Immature natural killer cell (primary cell): ENCODE data around the gene CENPX. TPM values are rescaled to one million over a fixed set of nuclear protein-coding genes. Genes with fewer than 3 reads are reported as not detected.
"Not testable (repeated sequence)": the region's sequence is repeated elsewhere in the genome, so short reads cannot be mapped to it uniquely, and the experiment has no call there.

Experiments used
- DNase-seq, 3 donors: peaks; one replicate each; pipeline ENCODE4 v3.0.0; 2022; ENCODE audit warnings: mixed read lengths in 1 of 3
- H3K27ac Mint-ChIP-seq, 6 donors: one replicate each; pipeline ENCODE4 v1.8.0; 2020; ENCODE audit warnings: mixed read lengths in 6 of 6, mild to moderate bottlenecking in 5 of 6, inconsistent platforms in 4 of 6, moderate library complexity in 3 of 6
- H3K27me3 Mint-ChIP-seq, 3 donors: one replicate each; pipeline ENCODE4 v1.8.0; 2020 to 2021; ENCODE audit warnings: low read depth in 3 of 3, mild to moderate bottlenecking in 3 of 3, mixed read lengths in 3 of 3, moderate library complexity in 3 of 3, inconsistent platforms in 1 of 3
- H3K36me3 Mint-ChIP-seq, 3 donors: one replicate each; pipeline ENCODE4 v1.8.0; 2020; ENCODE audit warnings: mixed read lengths in 3 of 3, inconsistent platforms in 2 of 3, mild to moderate bottlenecking in 2 of 3
- H3K4me1 Mint-ChIP-seq, 2 donors: one replicate each; pipeline ENCODE4 v1.8.0; 2020; ENCODE audit warnings: inconsistent platforms in 2 of 2, mild to moderate bottlenecking in 2 of 2, mixed read lengths in 2 of 2, moderate library complexity in 1 of 2
- H3K4me3 Mint-ChIP-seq, 5 donors: one replicate each; pipeline ENCODE4 v1.8.0; 2020; ENCODE audit warnings: mild to moderate bottlenecking in 5 of 5, mixed read lengths in 5 of 5, inconsistent platforms in 3 of 5, moderate library complexity in 3 of 5
- H3K9me3 Mint-ChIP-seq, 6 donors: one replicate each; pipeline ENCODE4 v1.8.0; 2020; ENCODE audit warnings: mild to moderate bottlenecking in 6 of 6, mixed read lengths in 6 of 6, inconsistent platforms in 4 of 6, moderate library complexity in 3 of 6
- polyA plus RNA-seq, 3 donors: library from polyadenylated mRNA; unstranded; fragments of 300-500 nt; fragmentation: Illumina TruSeq; gene quantifications; one replicate each; pipeline ENCODE4 v1.2.3, GENCODE V29; 2021

The CENPX gene
- polyA plus RNA-seq, 3 donors from 2014 or later = 70.0 to 104 (median 100) TPM

DNA sequence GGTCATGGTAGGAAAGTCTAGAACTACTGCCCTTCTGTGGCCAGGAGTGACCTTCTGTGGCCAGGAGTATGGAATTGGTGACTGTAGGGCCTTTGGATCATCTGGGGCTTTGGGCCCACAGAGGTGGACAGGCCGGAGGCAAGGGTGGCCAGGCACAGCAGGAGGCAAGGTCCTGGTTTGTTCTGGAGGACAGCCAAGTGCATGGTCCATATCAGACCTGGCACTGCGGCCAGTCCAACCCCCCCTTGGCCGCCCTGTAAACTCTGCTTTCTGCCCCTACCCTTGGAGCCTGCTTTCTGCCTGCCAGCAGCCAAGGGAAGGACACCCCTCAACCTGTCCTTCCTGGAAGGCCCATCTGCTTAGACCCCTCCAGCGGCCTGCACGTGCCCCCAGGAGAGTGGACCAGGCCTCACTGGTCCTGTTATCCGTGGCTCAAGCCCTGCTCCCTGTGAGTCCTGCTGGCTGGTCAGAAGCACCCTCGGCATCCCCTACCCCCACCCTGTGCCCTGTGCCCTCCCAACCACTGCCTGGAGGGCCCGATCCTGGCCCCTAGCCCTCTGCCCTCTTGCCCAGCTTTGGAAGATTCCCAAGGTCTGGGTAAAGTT is 17.1 kb upstream of the CENPX start:
- Mint-ChIP-seq H3K27me3 (peaks cover 0 to 14% (median 0%) of the 10 kb centered on the region in 3 donors), H3K36me3 (peaks cover 0 to 6% (median 3%) of the 10 kb centered on the region in 3 donors), H3K4me3 (no peak overlapping the region), H3K27ac (no peak overlapping the region), H3K4me1 (peaks cover 15 to 24% of the 10 kb centered on the region in 2 donors), H3K9me3 (no peaks in the 10 kb centered on the region)
- no peak for DNase-seq

DNA sequence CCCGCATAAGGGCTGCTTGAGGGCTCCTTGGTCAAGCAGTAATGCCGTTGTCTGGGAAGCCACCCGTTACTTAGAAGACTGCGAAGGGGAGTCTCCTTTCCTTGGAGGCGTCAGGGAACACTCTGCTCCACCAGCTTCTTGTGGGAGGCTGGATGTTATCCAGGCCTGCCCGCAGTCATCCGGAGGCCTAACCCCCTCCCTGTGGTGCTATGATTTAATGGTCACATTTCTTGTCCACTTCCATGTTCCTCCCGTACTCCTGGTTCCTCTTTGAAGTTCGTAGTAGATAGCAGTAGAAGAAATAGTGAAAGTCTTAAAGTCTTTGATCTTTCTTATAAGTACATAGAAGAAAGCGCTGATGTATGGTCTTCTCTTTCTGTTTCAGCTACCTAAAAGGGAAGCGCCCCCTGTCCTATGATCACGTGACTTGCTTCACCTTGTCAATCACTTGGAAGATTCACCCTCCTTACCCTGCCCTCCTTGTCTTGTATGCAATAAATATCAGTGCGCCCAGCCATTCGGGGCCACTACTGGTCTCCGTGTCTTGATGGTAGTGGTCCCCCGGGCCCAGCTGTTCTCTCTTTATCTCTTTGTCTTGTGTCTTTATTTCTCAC is 16.2 kb upstream of the CENPX start:
- Mint-ChIP-seq H3K27me3 (peaks cover 0 to 14% (median 0%) of the 10 kb centered on the region in 3 donors), H3K4me1 (peaks cover 15 to 24% of the 10 kb centered on the region in 2 donors), H3K4me3 (peak overlapping the region in 4 of 5 donors; percentile 33 to 59 (median 52)), H3K27ac (peak overlapping the region in 2 of 6 donors; percentile 23 to 44)
- DNase-seq, H3K36me3 Mint-ChIP-seq, H3K9me3 Mint-ChIP-seq: not testable (repeated sequence)

DNA sequence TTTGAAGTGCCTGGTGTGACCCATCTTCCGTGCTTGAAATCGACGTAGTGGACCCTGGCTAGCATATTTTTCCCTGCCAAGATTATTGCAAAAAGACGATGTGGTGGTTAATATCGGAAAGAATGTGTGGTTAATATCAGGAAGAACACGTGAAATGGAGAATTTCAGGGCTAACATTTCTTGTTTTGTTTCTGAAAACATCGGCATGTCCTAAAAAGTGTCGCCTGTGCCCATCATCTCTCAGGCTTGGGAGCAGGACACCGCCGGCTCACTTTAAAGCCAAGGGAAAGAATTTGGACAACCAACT is 15.2 kb upstream of the CENPX start:
- H3K27ac Mint-ChIP-seq = peak overlapping the region; percentile 70 to 96 (median 91)
- no peaks in the 10 kb centered on the region for H3K9me3 Mint-ChIP-seq
- DNase-seq = no peak
- H3K4me1 Mint-ChIP-seq = peaks cover 15 to 26% of the 10 kb centered on the region in 2 donors
- peaks cover 0 to 14% (median 0%) of the 10 kb centered on the region in 3 donors for H3K27me3 Mint-ChIP-seq
- H3K36me3 Mint-ChIP-seq = peaks cover 0 to 6% (median 3%) of the 10 kb centered on the region in 3 donors
- H3K4me3 Mint-ChIP-seq = peak overlapping the region; percentile 81 to 95 (median 88)

DNA sequence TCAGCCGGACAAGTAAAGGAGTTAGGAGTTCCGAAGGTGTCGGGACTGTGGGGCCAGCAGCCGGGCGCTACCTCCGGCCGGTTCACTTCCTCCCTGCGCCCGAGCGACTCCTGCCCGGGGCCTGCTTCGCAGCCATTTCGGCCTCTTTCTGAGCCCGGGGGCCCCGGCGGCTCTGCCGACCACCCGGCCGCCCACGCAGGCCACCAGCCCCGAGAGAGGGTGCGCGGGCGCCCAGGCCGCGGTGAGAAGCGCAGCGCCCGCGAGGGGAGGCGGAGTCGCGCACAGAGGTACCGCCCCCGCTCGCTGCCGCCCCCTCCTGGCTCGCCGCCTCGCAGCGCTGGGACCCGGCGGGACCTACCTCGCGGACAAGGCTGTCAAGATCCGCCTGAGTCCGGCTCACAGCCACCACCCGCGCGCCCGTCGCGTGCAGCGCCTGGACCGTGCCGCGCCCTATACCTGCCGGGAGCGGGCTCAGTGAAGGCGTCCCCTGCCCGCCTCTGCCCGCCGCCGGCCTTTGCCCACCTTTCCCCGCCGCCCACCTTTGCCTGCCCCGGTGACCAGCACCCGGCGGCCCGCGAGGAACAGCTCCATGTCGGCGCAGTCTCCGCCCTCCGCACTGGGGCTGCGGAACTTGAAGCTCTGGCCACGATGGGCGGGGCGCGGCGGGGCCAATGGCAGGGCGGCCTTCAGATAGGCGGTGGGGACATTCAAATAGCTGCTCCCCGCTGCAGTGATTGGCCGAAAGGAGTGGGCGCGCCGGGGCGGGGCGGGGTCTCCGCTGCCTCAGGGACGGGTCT is 14.6 kb upstream of the CENPX start, which contains the start of gene DCXR:
DCXR (minus strand) TSS at position 606 of the 797 bp plus-strand sequence; CDS start at position 591, 15 bp downstream.
- Mint-ChIP-seq H3K9me3 (no peaks in the 10 kb centered on the region), H3K36me3 (peaks cover 0 to 6% (median 3%) of the 10 kb centered on the region in 3 donors), H3K27me3 (peaks cover 0 to 14% (median 0%) of the 10 kb centered on the region in 3 donors), H3K27ac (peak within 1 kb of the TSS; percentile 70 to 96 (median 91)), H3K4me1 (peaks cover 15 to 26% of the 10 kb centered on the region in 2 donors), H3K4me3 (peak within 1 kb of the TSS; percentile 81 to 95 (median 88))
- DNase-seq = peak; percentile 97 to 98 (median 97)

DNA sequence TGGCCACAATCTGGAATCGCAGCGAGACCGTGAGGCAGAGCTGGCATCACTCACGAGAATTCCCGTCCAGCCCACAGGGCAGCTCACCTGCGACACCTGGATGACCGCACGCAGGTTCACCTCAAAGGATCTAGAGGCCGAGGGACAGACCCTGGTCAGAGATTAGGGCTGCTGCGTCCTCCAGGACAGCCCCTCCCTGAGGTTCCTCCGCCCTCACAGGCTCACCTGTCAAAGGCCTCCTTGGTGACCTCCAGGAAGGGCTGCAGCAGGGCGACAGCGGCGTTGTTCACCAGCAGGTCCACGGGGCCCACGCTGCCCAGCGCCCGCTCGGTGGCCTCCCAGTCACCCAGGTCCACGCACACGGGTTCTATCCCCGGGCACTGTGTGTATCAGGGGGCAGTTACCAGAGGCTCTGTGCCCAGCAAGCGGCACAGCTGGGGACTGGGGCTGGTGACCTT is 14.0 kb upstream of the CENPX start:
- Mint-ChIP-seq H3K36me3 (peaks cover 0 to 6% (median 3%) of the 10 kb centered on the region in 3 donors), H3K4me3 (peak overlapping the region; percentile 33 to 88 (median 69)), H3K9me3 (no peaks in the 10 kb centered on the region), H3K27ac (peak overlapping the region in 1 of 6 donors; percentile 43), H3K4me1 (peaks cover 15 to 26% of the 10 kb centered on the region in 2 donors), H3K27me3 (peaks cover 0 to 14% (median 0%) of the 10 kb centered on the region in 3 donors)
- DNase-seq = no peak

DNA sequence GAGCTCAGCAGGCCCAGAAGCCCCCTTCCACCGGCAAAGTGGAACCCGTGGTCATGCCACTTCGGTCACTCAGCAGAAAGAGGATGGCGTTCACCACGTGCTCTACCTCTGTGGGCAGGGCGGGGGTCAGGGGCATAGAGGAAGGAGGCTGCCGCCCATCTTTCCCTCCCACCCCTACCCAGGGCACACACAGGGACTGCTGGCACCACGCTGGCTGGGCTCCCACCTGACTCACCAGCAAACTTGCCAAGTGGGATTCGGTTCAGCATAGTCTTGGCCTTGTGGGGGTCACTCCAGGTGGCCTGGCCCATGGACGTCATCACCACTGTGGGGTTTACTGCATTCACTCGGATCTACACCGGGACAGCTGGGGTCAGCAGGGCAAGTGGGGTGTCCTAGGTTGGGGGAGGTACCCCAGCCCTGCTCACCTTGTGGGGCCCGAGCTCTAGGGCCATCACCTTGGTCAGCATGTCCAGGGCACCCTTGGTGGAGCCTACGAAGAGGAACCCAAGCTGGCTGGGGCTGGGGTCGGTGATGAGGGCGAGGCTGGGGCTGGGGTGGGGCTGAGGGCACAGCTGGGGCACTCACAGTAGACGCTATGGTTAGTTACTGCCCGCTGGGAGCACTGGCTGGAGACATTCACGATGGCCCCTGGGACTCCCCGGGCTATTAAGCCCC is 13.4 kb upstream of the CENPX start:
- peak overlapping the region in 2 of 6 donors; percentile 17 to 69 for H3K27ac Mint-ChIP-seq
- peaks cover 15 to 26% of the 10 kb centered on the region in 2 donors for H3K4me1 Mint-ChIP-seq
- peaks cover 0 to 6% (median 3%) of the 10 kb centered on the region in 3 donors for H3K36me3 Mint-ChIP-seq
- peak overlapping the region; percentile 33 to 88 (median 69) for H3K4me3 Mint-ChIP-seq
- H3K27me3 Mint-ChIP-seq = peaks cover 0 to 14% (median 0%) of the 10 kb centered on the region in 3 donors
- no peaks in the 10 kb centered on the region for H3K9me3 Mint-ChIP-seq
- DNase-seq = no peak

DNA sequence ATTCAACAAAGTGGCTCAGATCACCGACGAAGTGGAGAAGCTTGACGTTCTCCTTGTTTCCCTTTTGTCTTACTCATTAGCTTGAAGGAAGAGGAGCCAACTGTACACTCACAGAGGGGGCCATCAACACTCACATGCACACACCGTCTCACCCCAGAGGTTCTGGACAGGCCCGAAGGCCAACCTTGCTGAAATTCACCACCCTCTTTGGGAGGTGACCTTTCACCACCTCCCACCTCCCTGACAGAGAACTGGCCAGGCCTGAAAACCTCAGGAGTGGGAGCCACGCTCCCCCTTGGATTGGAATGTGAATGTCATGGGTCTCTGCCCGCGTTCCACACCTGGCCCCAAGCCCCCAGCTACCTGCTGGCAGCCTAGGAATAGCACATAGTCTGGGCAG is 12.8 kb upstream of the CENPX start:
- Mint-ChIP-seq H3K36me3 (peaks cover 0 to 6% (median 3%) of the 10 kb centered on the region in 3 donors), H3K9me3 (no peaks in the 10 kb centered on the region), H3K27ac (peak overlapping the region in 2 of 6 donors; percentile 53 to 69), H3K27me3 (peaks cover 0 to 14% (median 1%) of the 10 kb centered on the region in 3 donors), H3K4me1 (peaks cover 15 to 28% of the 10 kb centered on the region in 2 donors), H3K4me3 (peak overlapping the region; percentile 51 to 67 (median 64))
- no peak for DNase-seq

DNA sequence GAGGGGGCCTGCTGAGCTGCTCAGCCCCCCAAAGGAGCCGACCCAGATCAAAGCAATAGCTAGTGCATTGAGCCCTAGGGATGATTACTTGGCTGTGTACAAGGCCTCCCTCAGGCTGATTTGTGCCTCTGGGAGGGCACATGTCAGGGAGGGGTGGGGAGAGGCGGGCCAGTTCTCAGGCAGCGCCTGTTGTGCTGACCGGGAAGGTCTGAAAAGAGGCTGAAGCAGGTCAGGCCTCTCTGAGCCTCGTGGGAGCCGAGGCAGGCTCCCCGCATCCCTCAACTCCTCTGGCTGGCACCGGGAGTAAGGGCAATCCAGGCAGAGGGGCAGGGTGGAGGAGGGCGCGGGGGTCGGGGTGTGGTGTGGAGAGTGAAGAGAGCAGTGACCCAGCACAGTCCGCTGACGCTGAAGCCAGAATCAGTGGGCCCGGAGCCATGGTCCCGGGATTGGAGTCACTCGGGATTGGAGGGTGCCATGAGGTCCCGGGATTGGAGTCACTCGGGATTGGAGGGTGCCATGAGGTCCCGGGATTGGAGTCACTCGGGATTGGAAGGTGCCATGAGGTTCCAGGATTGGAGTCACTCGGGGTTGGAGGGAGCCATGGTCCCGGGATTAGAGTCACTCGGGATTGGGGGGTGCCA is 11.8 kb upstream of the CENPX start:
- Mint-ChIP-seq H3K4me3 (peak overlapping the region in 3 of 5 donors; percentile 33 to 64 (median 51)), H3K27me3 (peaks cover 0 to 14% (median 2%) of the 10 kb centered on the region in 3 donors), H3K4me1 (peaks cover 15 to 32% of the 10 kb centered on the region in 2 donors), H3K36me3 (peaks cover 0 to 6% (median 3%) of the 10 kb centered on the region in 3 donors), H3K27ac (no peak overlapping the region), H3K9me3 (no peaks in the 10 kb centered on the region)
- DNase-seq = no peak

DNA sequence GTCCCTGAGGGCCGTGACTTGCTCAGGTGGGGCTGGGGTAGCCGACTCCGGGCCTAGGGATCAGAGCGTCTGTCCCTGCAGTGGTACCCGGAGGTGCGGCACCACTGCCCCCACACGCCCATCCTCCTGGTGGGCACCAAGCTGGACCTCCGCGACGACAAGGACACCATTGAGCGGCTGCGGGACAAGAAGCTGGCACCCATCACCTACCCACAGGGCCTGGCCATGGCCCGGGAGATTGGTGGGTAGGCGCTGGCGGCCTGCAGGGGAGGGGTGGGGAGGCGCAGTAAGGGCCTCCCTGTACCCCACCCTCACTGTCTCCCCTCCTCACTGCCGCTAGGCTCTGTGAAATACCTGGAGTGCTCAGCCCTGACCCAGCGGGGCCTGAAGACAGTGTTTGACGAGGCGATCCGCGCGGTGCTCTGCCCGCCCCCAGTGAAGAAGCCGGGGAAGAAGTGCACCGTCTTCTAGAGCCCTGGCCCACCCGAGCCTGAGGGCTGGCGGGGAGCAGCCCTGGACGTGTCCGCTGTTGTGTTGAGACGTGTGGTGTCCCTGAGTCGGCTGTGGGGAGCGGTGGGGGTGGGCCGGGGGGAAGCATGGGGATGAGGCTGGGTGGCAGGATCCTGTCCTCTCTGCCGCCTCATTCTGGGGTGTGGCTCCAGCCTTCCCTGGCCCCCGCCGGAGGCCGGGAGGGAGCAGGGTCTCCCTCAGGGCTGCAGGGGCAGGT is 10.8 kb upstream of the CENPX start:
- H3K27ac Mint-ChIP-seq = no peak overlapping the region
- peaks cover 15 to 32% of the 10 kb centered on the region in 2 donors for H3K4me1 Mint-ChIP-seq
- H3K36me3 Mint-ChIP-seq = peaks cover 0 to 6% (median 3%) of the 10 kb centered on the region in 3 donors
- peaks cover 0 to 14% (median 2%) of the 10 kb centered on the region in 3 donors for H3K27me3 Mint-ChIP-seq
- DNase-seq = no peak
- H3K4me3 Mint-ChIP-seq = no peak overlapping the region
- no peaks in the 10 kb centered on the region for H3K9me3 Mint-ChIP-seq

DNA sequence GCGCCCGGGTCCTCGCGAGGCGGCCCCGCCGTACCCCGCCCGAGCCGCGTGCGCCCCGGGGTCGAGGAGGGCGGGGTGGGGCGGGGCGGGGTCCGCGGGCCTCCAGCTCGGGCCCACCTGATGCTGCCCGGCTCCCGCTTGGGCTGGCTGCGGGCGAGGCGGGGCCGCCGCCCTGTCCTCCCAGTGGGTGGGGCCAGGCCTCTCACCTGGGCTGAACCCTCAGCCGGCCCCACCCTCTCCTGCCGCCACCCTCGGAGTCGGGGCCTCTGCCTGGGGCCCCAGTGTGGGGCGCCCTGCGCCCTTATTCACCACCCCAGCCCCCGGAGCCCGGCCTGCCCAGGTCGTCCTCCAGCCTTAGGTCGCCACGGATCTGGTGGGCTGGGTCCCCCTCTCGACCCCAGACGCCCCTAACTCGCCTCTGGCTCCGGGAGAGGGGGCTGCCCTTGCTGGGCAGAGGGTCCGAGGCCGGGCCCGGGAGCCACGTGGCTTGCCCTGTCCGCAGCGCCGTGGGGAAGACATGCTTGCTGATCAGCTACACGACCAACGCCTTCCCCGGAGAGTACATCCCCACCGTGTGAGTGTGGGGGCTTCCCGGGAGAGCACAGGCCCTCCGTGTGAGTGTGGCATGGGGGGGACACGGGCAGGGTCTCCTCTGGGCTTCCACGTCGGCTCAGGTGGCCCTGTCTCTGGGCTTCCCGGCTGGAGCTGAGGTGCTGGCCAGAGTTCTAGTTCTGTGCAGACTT is 9.4 kb upstream of the CENPX start:
- DNase-seq = no peak
- H3K27me3 Mint-ChIP-seq = peaks cover 2 to 3% (median 2%) of the 10 kb centered on the region in 3 donors
- H3K4me3 Mint-ChIP-seq = peak overlapping the region in 4 of 5 donors; percentile 20 to 36 (median 22)
- H3K36me3 Mint-ChIP-seq = peaks cover 0 to 6% (median 3%) of the 10 kb centered on the region in 3 donors
- no peaks in the 10 kb centered on the region for H3K9me3 Mint-ChIP-seq
- H3K4me1 Mint-ChIP-seq = peaks cover 7 to 24% of the 10 kb centered on the region in 2 donors
- H3K27ac Mint-ChIP-seq = no peak overlapping the region

DNA sequence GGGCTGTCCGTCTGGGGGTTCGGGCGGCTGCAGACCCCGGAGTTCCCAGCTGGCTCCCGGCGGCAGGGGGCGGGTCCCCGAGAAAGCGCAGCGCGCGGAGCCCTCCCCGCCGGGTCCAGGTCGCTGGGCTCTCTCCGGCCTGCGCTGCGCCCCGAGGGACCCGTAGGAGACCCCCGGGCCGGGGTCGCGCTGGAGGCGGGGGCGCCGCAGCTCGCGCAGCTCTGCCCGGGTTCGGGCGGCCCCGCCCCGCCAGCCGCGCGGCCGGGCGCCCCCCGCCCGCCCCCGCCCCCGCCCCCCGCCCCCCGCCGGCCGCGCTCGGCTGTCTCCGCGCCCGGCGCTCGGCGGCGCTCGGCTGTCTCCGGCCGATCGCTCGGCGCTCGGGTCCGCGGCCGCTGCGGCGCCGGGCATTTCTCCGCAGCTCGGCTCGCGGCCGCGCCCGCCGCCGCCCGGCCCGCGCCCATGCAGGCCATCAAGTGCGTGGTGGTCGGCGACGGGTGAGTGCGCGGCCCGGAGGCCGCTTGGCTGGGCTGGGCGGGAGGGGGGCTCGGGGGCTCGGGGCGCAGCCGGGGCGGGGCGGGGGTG is 8.7 kb upstream of the CENPX start, which contains the start of gene RAC3:
RAC3 (plus strand) TSS at position 376 of the 582 bp plus-strand sequence; CDS start at position 460, 84 bp downstream.
- no peak for DNase-seq
- Mint-ChIP-seq H3K9me3 (no peaks in the 10 kb centered on the region), H3K27ac (no peak within 1 kb of the TSS), H3K36me3 (peaks cover 0 to 6% (median 3%) of the 10 kb centered on the region in 3 donors), H3K4me3 (peak within 1 kb of the TSS; percentile 76 to 82 (median 81)), H3K4me1 (peaks cover 7 to 22% of the 10 kb centered on the region in 2 donors), H3K27me3 (peaks cover 2 to 3% (median 2%) of the 10 kb centered on the region in 3 donors)
